HG03045 (cell line): Measurements from ENCODE around the gene TMEM91.

Experiments used
- ATAC-seq: cut with Tn5 transposase; IDR thresholded peaks from one replicate; pipeline ENCODE4 v1.9.1; 2021; ENCODE audit warnings: mild to moderate bottlenecking, moderate library complexity; ENCODE audit not compliant: unreplicated experiment

Gene TMEM91

DNA sequence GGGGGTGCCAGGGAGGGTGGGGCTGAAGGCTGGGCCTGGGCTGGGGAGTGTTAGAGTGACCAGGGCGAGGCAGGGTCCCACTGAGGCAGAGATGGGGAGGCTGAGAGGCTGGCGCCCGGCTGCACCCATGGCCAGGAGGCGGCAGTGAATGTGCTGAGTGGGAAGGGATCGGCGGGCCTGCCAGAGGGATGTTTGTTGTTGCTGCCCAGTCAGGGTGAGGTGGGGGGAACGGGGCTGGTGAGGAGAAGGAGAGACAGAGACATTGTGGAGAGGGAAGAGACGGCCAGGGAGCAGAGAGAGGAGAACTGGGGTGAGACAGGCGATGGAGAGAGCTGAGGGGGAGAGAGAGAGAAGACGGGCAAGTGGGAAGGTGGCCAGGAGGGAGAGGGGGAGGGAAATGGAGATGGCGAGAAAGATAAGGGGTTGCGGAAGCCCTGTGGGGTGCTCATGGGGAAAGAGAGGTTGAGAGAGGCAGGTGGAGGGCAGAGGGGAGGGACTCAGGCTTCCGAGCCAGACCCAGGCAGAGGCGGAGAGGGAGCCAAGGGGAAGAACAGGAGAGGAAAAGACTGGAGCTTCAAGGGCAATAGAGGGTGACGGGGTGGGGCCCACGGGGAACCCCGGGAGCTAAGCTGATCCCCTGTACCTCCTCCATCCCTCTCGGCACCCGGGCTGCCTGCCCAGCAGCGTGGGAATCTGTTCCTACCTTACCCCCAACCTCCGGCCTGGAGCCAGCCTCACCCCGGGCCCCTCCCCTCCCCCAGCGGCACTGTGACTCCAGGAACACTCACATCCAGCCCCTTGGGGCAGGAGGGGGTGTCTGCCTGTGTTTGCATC, 51.5 kb downstream of the TMEM91 start:
- ATAC-seq: no peak

DNA sequence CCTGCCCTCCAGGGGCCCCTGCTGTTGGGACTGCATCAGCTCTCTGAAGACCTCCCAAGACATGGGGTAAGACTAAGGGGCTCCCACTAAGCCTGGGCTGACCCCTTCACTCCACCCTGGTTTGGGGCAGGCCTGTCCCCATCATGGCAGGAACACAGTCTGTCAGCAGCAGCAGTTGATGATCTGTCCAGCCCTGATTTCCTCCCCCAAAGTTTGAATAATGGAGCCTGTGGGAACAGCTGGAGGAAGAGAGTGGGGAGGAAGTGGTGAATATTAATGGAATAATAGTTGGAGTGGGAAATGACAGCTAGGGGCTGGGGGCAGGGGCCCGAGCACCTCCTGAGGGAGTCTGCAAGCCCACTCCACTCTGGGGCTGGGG, 52.1 kb downstream of the TMEM91 start:
- no peak for ATAC-seq

DNA sequence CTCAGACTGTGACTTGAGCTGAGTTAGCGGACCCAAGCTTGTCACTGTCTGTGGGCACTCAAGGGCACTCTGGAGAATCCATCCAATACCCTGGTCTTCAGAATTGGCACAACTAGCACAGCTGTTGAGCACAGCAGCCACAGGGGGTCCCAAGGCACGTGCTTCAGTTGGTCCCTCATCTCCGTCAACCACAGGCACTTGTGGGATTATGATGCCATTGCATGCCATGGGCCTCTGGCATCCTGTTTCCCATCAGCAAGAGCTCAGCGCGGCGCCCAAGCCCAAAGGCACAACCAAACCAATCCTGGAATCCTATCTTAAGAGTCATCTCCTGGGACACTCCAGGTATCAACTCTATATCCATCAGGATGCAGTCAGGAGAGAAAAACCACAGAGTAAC, 54.6 kb downstream of the TMEM91 start:
- no peak for ATAC-seq

DNA sequence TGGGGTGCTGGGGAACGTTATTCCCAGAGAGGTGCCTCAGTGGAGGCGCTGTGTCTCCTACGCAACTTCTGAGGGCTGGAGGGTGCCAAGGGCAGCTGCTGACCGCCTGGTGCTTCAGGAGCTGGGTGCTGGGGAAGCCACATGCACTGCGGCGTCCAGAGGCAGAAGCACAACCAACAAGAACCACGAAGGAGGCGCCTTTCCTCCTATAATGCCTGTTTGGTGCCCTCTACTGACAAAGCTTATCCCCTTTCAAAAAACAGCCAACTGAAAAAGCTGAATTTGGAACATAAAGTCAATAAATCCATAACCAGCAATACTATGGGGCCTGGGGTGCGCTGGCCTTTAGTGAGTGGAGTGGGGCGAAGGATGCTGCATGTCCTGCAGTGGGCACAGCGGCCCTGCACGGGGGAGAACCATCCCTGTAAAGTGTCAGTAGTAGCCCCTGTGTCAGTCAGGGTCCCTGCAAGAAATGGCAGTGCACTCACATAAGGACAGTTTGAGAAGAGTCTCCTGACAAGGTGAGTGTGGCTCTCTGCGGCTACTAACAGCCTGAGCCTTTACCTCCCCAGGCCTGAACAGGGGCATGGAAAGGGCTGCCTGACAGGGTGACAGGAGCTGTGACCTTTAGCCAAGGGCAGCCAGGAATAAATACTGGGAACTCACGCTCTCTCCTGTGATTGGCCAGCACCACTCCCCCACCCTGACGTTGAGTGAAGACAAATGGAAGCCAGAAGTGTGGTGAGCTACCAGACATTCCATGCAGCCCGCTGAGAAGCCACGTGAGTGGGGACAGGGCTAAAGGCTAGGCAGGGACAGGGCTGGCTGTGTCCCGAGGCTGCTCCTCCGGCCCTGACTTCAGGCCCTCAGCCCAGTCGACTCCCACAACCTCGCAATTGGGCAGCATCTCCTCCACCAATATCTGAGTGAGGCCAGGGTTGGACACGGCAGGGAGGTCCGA, 55.4 kb downstream of the TMEM91 start:
- ATAC-seq: no peak

DNA sequence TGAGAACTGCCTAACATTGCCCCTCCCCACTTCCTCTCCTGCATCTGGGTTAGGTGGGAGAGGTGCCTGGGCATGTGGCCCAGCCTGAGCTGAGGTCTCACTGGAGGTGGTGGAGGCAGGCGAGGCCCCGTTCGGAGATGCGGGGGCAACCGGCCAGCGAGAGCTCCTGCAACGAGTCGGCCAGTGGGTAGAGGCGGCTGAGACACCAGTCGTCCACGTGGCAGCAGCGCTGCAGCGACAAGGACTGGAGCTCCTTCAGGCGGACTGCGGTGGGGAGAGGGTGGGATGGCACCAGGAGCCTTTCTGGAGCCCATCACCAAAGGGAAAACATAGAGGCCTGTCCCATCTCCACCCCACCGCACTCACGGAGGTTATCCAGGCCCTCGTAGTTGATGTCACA, 56.8 kb downstream of the TMEM91 start:
- no peak for ATAC-seq
